WTC11 (cell line): ENCODE data around the gene KLHL1.

Experiments
- AFF4 ChIP-seq: sonication (generic); formaldehyde crosslinking; IDR thresholded peaks from 2 replicates; pipeline ENCODE4 v1.8.1; 2023; ENCODE audit warnings: mild to moderate bottlenecking, missing genetic modification reagents, borderline replicate concordance
- CBFB ChIP-seq: sonication (generic); formaldehyde crosslinking; IDR thresholded peaks from 2 replicates; pipeline ENCODE4 v1.8.1; 2022; ENCODE audit warnings: mild to moderate bottlenecking, low read depth, missing genetic modification reagents
- CREM ChIP-seq: sonication (generic); formaldehyde crosslinking; IDR thresholded peaks from 2 replicates; pipeline ENCODE4 v1.8.1; 2022; ENCODE audit warnings: mild to moderate bottlenecking, missing genetic modification reagents, moderate library complexity
- CTCF ChIP-seq: fragments of 200-600 bp; IDR thresholded peaks from 2 replicates; pipeline ENCODE4 v1.8.0; 2022; ENCODE audit warnings: antibody characterized with exemption
- E2F5 ChIP-seq: sonication (generic); formaldehyde crosslinking; IDR thresholded peaks from 2 replicates; pipeline ENCODE4 v1.8.1; 2022; ENCODE audit warnings: mild to moderate bottlenecking, moderate library complexity, missing genetic modification reagents
- EMX1 ChIP-seq: fragments of 250-450 bp; sonication (Bioruptor Pico); IDR thresholded peaks from 2 replicates; pipeline ENCODE4 v1.8.0; 2021; ENCODE audit warnings: mild to moderate bottlenecking
- NR1H2 ChIP-seq: sonication (generic); formaldehyde crosslinking; IDR thresholded peaks from 2 replicates; pipeline ENCODE4 v1.9.0; 2021; ENCODE audit warnings: mild to moderate bottlenecking, moderate library complexity, missing genetic modification reagents
- PRDM15 ChIP-seq: sonication (generic); formaldehyde crosslinking; IDR thresholded peaks from 2 replicates; pipeline ENCODE4 v1.8.0; 2022; ENCODE audit warnings: missing genetic modification reagents
- SP1 ChIP-seq: sonication (generic); formaldehyde crosslinking; conservative IDR thresholded peaks from 2 replicates; pipeline ENCODE4 v1.8.1; 2022; ENCODE audit warnings: missing genetic modification reagents
- ZNF281 ChIP-seq: sonication (generic); formaldehyde crosslinking; IDR thresholded peaks from 2 replicates; pipeline ENCODE4 v1.8.0; 2023; ENCODE audit warnings: mild to moderate bottlenecking, missing genetic modification reagents
- ZNF416 ChIP-seq: fragments of 250-450 bp; sonication (Bioruptor Pico); IDR thresholded peaks from 2 replicates; pipeline ENCODE4 v1.9.0; 2021; ENCODE audit warnings: mild to moderate bottlenecking, inconsistent platforms

- TF ChIP-seq CTCF (no peak), E2F5 (CRISPR knock-in tag) (no peak), NR1H2 (CRISPR knock-in tag) (no peak), ZNF281 (CRISPR knock-in tag) (no peak), CBFB (CRISPR knock-in tag) (no peak), EMX1 (CRISPR knock-in tag) (no peak), CREM (CRISPR knock-in tag) (no peak), ZNF416 (CRISPR knock-in tag) (no peak), AFF4 (CRISPR knock-in tag) (no peak), PRDM15 (CRISPR knock-in tag) (no peak), SP1 (CRISPR knock-in tag) (no peak)
Observed at GRCh38 chr13:70107125-70107497, 1.1 kb downstream of the KLHL1 start.
